ENCODE data around the gene STRADB. TPM values are rescaled to one million over a fixed set of nuclear protein-coding genes. Genes with fewer than 3 reads are reported as not detected.
A peak's percentile ranks its signal among the peaks of the same experiment; 100 is the strongest.

Gene STRADB
- total RNA-seq, result 10 to 100 TPM; 35.4 to 51.3 (median 43.4) TPM
- 46.9 TPM for polyA plus RNA-seq
- long read RNA-seq, donor 1, transcript STRADB-201 (12 exons, 2,293 nt), result major isoform, 76 of 117 reads
- long read RNA-seq, donor 1, partial matches to known transcripts, result 6 of 117 reads
- long read RNA-seq, donor 1, other reads (novel, unspliced or antisense), result 33 of 117 reads
- long read RNA-seq, donor 2, transcript STRADB-201 (12 exons, 2,293 nt), result major isoform, 33 of 52 reads
- long read RNA-seq, donor 2, partial matches to known transcripts, result 4 of 52 reads
- long read RNA-seq, donor 2, other reads (novel, unspliced or antisense), result 14 of 52 reads
- long read RNA-seq, donor 3, transcript STRADB-201 (12 exons, 2,293 nt), result major isoform, 163 of 250 reads
- long read RNA-seq, donor 3, partial matches to known transcripts, result 8 of 250 reads
- long read RNA-seq, donor 3, other reads (novel, unspliced or antisense), result 77 of 250 reads
- long read RNA-seq, donor 4, transcript STRADB-201 (12 exons, 2,293 nt), result major isoform, 51 of 85 reads
- long read RNA-seq, donor 4, partial matches to known transcripts, result 2 of 85 reads
- long read RNA-seq, donor 4, other reads (novel, unspliced or antisense), result 31 of 85 reads

GRCh38 chr2:201451292-201452057 lies at the start of gene STRADB, which contains the start of gene TRAK2:
Gene STRADB, plus strand, starts transcription at chr2:201451740. Its CDS starts 3,101 bp downstream, at chr2:201454841.
Gene TRAK2, minus strand, starts transcription at chr2:201451458. Its CDS starts 30,951 bp downstream, at chr2:201420507.
- H3K4me1 ChIP-seq (ENCODE audit: control insufficient read depth, insufficient read depth, low read length), result peaks cover 3% of the 10 kb centered on the region
- ATAC-seq (peak; percentile 99), DNase-seq (peak; percentile 97 to 98 (median 98))
- no peaks in the 10 kb centered on the region for H3K27me3 ChIP-seq (ENCODE audit: control insufficient read depth, insufficient read depth)
- intact Hi-C loops (cut with DNase I), result loop anchor here in 3 of 4 donors (5.0 kb wide), 1 partner anchor 44 kb away; no protein-coding TSS in a partner anchor
- H3K4me3 ChIP-seq (ENCODE audit: low read length), result peak within 1 kb of the TSS; percentile 75
- peak within 1 kb of the TSS; percentile 77 for H3K27ac ChIP-seq (ENCODE audit: low read length)
- no peaks in the 10 kb centered on the region for H3K9me3 ChIP-seq (ENCODE audit: control insufficient read depth, low read length)
- WGBS, result under 1% methylated on average over 78 of the region's 78 CpGs

DNA sequence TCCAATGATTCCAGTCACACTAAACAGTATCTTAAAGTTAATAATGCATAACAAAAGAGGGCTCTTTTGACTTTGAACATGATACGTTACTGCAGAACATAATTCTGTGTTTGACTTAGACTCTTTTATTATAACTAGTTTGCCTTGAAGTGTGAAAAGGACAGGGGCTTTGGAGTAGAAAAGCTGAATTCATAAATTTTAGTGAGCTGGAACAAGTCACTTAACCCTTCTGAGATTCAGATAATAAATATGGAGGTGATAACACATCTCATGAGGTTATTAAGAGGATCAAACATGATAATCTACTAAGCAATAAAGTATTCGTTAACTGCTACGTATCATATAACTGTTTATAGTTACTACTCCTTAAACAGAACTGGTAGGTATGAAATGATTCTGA lies 49.7 kb upstream of the STRADB start:
- Histone ChIP-seq H3K27me3 (ENCODE audit: control insufficient read depth, insufficient read depth) (no peaks in the 10 kb centered on the region), H3K4me3 (ENCODE audit: low read length) (no peak overlapping the region), H3K27ac (ENCODE audit: low read length) (no peak overlapping the region), H3K4me1 (ENCODE audit: control insufficient read depth, insufficient read depth, low read length) (peaks cover 1% of the 10 kb centered on the region), H3K9me3 (ENCODE audit: control insufficient read depth, low read length) (no peaks in the 10 kb centered on the region)
- no peak for DNase-seq
- whole genome bisulfite sequencing, result 72% methylated on average over 3 of the region's 3 CpGs
- intact Hi-C loops (cut with DNase I), result no loop called here
- ATAC-seq, result no peak

GRCh38 chr2:201402651-201403562 lies 48.6 kb upstream of the STRADB start:
- ATAC-seq (no peak), DNase-seq (no peak)
- no peaks in the 10 kb centered on the region for H3K27me3 ChIP-seq (ENCODE audit: control insufficient read depth, insufficient read depth)
- no peak overlapping the region for H3K4me3 ChIP-seq (ENCODE audit: low read length)
- H3K9me3 ChIP-seq (ENCODE audit: control insufficient read depth, low read length), result no peaks in the 10 kb centered on the region
- peaks cover 1% of the 10 kb centered on the region for H3K4me1 ChIP-seq (ENCODE audit: control insufficient read depth, insufficient read depth, low read length)
- peak overlapping the region; percentile 45 for H3K27ac ChIP-seq (ENCODE audit: low read length)
- intact Hi-C loops (cut with DNase I), result no loop called here
- 55% methylated on average over 6 of the region's 6 CpGs for whole genome bisulfite sequencing

DNA sequence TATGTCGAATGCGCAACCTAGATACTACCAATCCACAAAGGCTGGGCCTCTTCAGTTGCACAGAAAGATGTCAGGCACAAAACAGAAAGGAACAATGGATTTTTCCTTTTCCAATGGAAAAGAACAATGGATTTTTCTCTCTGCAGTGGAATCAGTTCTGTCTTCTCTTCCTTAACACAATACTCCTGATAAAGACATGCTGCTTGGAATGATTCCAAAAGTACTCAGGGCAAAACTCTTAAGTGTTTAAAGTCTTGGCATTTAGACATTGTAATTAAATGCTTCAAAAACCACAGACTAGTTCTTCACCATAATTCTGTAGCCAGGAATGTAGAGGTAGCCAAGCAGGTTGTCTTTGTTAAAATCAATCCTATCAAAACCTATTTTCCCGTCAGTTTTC lies 47.7 kb upstream of the STRADB start:
- ATAC-seq, result no peak
- Histone ChIP-seq H3K27me3 (ENCODE audit: control insufficient read depth, insufficient read depth) (no peaks in the 10 kb centered on the region), H3K27ac (ENCODE audit: low read length) (peak overlapping the region; percentile 19), H3K4me1 (ENCODE audit: control insufficient read depth, insufficient read depth, low read length) (peaks cover 1% of the 10 kb centered on the region), H3K9me3 (ENCODE audit: control insufficient read depth, low read length) (no peaks in the 10 kb centered on the region), H3K4me3 (ENCODE audit: low read length) (peak overlapping the region; percentile 6)
- WGBS, result 68% methylated on average over 3 of the region's 3 CpGs
- intact Hi-C loops (cut with DNase I), result no loop called here
- no peak for DNase-seq

- Histone ChIP-seq H3K4me3 (ENCODE audit: low read length) (no peak overlapping the region), H3K27me3 (ENCODE audit: control insufficient read depth, insufficient read depth) (no peaks in the 10 kb centered on the region), H3K4me1 (ENCODE audit: control insufficient read depth, insufficient read depth, low read length) (peaks cover 1% of the 10 kb centered on the region), H3K9me3 (ENCODE audit: control insufficient read depth, low read length) (no peaks in the 10 kb centered on the region), H3K27ac (ENCODE audit: low read length) (peak overlapping the region; percentile 41)
- DNase-seq (no peak), ATAC-seq (no peak)
- intact Hi-C loops (cut with DNase I), result loop anchor here in 3 of 4 donors (5.0 kb wide), 1 partner anchor 48 kb away; the partner anchor contains the start of genes STRADB (in 3 of the 3) and TRAK2 (in 3 of the 3)
- 87% methylated on average over 3 of the region's 3 CpGs for WGBS
Measured at GRCh38 chr2:201404699-201405280, 46.8 kb upstream of the STRADB start.

DNA sequence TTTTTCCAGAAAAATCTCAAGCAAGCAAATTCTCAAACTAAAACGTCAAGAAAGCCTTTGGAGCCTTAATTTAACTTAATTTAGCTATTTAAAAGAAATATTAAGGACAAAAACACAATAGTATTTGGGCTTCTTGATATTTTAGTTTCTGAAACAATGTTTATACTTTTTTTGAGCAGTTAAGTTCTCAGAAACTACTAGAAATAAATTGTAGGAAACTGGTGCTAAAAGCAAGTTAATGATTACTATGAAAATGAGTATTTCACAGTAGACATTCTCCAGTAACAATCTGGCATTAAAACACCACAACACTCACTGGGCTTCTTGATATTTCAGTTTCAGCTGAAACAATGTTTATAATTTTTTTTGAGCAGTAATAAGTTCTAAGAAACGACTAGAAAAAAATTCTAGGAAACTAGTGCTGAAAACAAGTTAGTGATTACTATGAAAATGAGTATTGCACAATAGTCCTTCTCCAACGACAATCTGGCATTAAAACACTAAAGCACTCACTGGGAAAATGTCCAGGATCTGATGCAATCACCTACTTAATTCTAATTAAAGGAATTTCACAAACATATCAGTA lies 45.4 kb upstream of the STRADB start:
- no peak for DNase-seq
- peaks cover 1% of the 10 kb centered on the region for H3K4me1 ChIP-seq (ENCODE audit: control insufficient read depth, insufficient read depth, low read length)

GRCh38 chr2:201407265-201407664 lies 44.3 kb upstream of the STRADB start:
- H3K4me3 ChIP-seq (ENCODE audit: low read length), result peak overlapping the region; percentile 59
- intact Hi-C loops (cut with DNase I), result loop anchor here in 3 of 4 donors (5.0 kb wide), 1 partner anchor 45 kb away; the partner anchor contains the start of genes STRADB (in 3 of the 3) and TRAK2 (in 3 of the 3)
- peaks cover 1% of the 10 kb centered on the region for H3K4me1 ChIP-seq (ENCODE audit: control insufficient read depth, insufficient read depth, low read length)
- H3K27ac ChIP-seq (ENCODE audit: low read length), result no peak overlapping the region
- no peak for ATAC-seq
- H3K27me3 ChIP-seq (ENCODE audit: control insufficient read depth, insufficient read depth), result no peaks in the 10 kb centered on the region
- WGBS, result 87% methylated on average over 2 of the region's 2 CpGs
- DNase-seq, result no peak
- no peaks in the 10 kb centered on the region for H3K9me3 ChIP-seq (ENCODE audit: control insufficient read depth, low read length)

More for the DNA sequence above, 45.4 kb upstream of the STRADB start:
- WGBS, result 17% methylated on average over 3 of the region's 3 CpGs
- intact Hi-C loops (cut with DNase I), result loop anchor here in 3 of 4 donors (5.0 kb wide), 1 partner anchor 46 kb away; the partner anchor contains the start of genes STRADB (in 3 of the 3) and TRAK2 (in 3 of the 3)
- Histone ChIP-seq H3K4me3 (ENCODE audit: low read length) (peak overlapping the region; percentile 59), H3K27ac (ENCODE audit: low read length) (no peak overlapping the region), H3K27me3 (ENCODE audit: control insufficient read depth, insufficient read depth) (no peaks in the 10 kb centered on the region), H3K9me3 (ENCODE audit: control insufficient read depth, low read length) (no peaks in the 10 kb centered on the region)
- ATAC-seq, result peak; percentile 50 to 53

GRCh38 chr2:201408931-201409330 lies 42.6 kb upstream of the STRADB start:
- WGBS, result 93% methylated on average over 3 of the region's 3 CpGs
- H3K27me3 ChIP-seq (ENCODE audit: control insufficient read depth, insufficient read depth), result no peaks in the 10 kb centered on the region
- DNase-seq (no peak), ATAC-seq (no peak)
- no peaks in the 10 kb centered on the region for H3K9me3 ChIP-seq (ENCODE audit: control insufficient read depth, low read length)
- H3K27ac ChIP-seq (ENCODE audit: low read length), result no peak overlapping the region
- intact Hi-C loops (cut with DNase I), result loop anchor here in 3 of 4 donors (5.0 kb wide), 1 partner anchor 43 kb away; the partner anchor contains the start of genes STRADB (in 3 of the 3) and TRAK2 (in 3 of the 3)
- H3K4me3 ChIP-seq (ENCODE audit: low read length), result no peak overlapping the region
- H3K4me1 ChIP-seq (ENCODE audit: control insufficient read depth, insufficient read depth, low read length), result peaks cover 5% of the 10 kb centered on the region

- ATAC-seq (no peak), DNase-seq (no peak)
- Histone ChIP-seq H3K4me3 (ENCODE audit: low read length) (no peak overlapping the region), H3K4me1 (ENCODE audit: control insufficient read depth, insufficient read depth, low read length) (peaks cover 5% of the 10 kb centered on the region), H3K27ac (ENCODE audit: low read length) (no peak overlapping the region), H3K9me3 (ENCODE audit: control insufficient read depth, low read length) (no peaks in the 10 kb centered on the region), H3K27me3 (ENCODE audit: control insufficient read depth, insufficient read depth) (no peaks in the 10 kb centered on the region)
- intact Hi-C loops (cut with DNase I), result no loop called here
Measured at GRCh38 chr2:201411421-201411820, 40.1 kb upstream of the STRADB start.
